ENCODE results near the gene TSC22D2.

DNA sequence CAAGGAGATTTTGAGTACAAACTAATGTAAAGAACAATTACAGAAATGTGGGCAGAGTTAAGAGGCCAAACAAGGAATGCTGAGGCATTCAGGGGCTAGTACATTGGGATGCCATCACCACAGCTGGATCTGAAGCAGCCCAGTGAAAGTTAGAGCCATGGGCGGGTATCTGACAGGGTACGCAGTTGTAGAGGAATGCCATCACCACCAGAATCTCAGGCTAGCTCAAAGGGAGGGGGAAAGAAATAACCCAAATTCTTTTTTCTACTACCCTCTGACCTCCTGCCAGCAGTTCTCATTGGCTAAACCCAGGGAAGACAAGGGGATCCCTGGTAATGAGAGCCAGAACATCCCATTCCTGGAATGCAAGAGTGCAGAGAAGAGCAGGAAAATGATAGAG lies 9.0 kb upstream of the TSC22D2 start:
- TF ChIP-seq, protein P1, sequence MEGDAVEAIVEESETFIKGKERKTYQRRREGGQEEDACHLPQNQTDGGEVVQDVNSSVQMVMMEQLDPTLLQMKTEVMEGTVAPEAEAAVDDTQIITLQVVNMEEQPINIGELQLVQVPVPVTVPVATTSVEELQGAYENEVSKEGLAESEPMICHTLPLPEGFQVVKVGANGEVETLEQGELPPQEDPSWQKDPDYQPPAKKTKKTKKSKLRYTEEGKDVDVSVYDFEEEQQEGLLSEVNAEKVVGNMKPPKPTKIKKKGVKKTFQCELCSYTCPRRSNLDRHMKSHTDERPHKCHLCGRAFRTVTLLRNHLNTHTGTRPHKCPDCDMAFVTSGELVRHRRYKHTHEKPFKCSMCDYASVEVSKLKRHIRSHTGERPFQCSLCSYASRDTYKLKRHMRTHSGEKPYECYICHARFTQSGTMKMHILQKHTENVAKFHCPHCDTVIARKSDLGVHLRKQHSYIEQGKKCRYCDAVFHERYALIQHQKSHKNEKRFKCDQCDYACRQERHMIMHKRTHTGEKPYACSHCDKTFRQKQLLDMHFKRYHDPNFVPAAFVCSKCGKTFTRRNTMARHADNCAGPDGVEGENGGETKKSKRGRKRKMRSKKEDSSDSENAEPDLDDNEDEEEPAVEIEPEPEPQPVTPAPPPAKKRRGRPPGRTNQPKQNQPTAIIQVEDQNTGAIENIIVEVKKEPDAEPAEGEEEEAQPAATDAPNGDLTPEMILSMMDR (IDR thresholded peaks at IDR 0.05) = no peak
- TF ChIP-seq POLR2A (IDR thresholded peaks at IDR 0.05) = no peak
